Right lung (tissue), 5 donors: ENCODE measurements around the gene GALT. TPM values are rescaled to one million over a fixed set of nuclear protein-coding genes. Genes with fewer than 3 reads are reported as not detected.
A peak's percentile ranks its signal among the peaks of the same experiment; 100 is the strongest.

ENCODE experiments used
- DNase-seq, 2 donors: peaks; one replicate each; pipeline ENCODE4 v3.0.0-alpha.2; 2013
- polyA plus RNA-seq, 5 donors: library from polyadenylated mRNA; unstranded; fragments of 120-200 nt; gene quantifications; one replicate each; pipeline versions ENCODE4 v1.2.1 to v1.2.3, GENCODE V29; 2013; ENCODE audit warnings: inconsistent platforms in 1 of 5, low replicate concordance in 1 of 5; ENCODE audit not compliant: insufficient read length in 5 of 5, insufficient read depth in 1 of 5

The GALT gene
- polyA plus RNA-seq, 5 donors, result 61.6 to 87.8 (median 75.1) TPM

- DNase-seq, result peak; percentile 31 to 33
Measured at GRCh38 chr9:34675048-34675714, 28.7 kb downstream of the GALT start.

- no peak for DNase-seq
Measured at GRCh38 chr9:34675869-34676268, 29.4 kb downstream of the GALT start.

GRCh38 chr9:34684145-34684544, 37.7 kb downstream of the GALT start:
- no peak for DNase-seq

GRCh38 chr9:34684816-34685215, 38.3 kb downstream of the GALT start:
- no peak for DNase-seq

GRCh38 chr9:34685591-34685990, 39.1 kb downstream of the GALT start:
- DNase-seq, result no peak

GRCh38 chr9:34686231-34686630, 39.8 kb downstream of the GALT start:
- DNase-seq, result no peak

GRCh38 chr9:34686732-34687131, 40.3 kb downstream of the GALT start:
- DNase-seq, result no peak

GRCh38 chr9:34687276-34688030, 41.0 kb downstream of the GALT start:
- DNase-seq, result no peak

- no peak for DNase-seq
Measured at GRCh38 chr9:34688329-34689115, 42.0 kb downstream of the GALT start.

- no peak for DNase-seq
Measured at GRCh38 chr9:34689116-34689470, 42.6 kb downstream of the GALT start.

GRCh38 chr9:34689512-34689911, 43.0 kb downstream of the GALT start:
- no peak for DNase-seq

- DNase-seq, result no peak
Measured at GRCh38 chr9:34690983-34691935, 44.8 kb downstream of the GALT start, which contains the start of gene CCL19. Gene CCL19 (minus strand): TSS chr9:34691276. CDS start chr9:34691139, 137 bp downstream.

- DNase-seq, result no peak
Measured at GRCh38 chr9:34691936-34692315, 45.5 kb downstream of the GALT start.

GRCh38 chr9:34693560-34693959, 47.1 kb downstream of the GALT start:
- no peak for DNase-seq

GRCh38 chr9:34694811-34695210, 48.3 kb downstream of the GALT start:
- DNase-seq, result no peak

Other genes starting within 250 kb of the GALT start
- 10 to 100 TPM; 11.6 to 15.5 (median 14.7) TPM for gene FAM219A, start 188.1 kb upstream of the GALT start, polyA plus RNA-seq
- 10 to 100 TPM in 1 of 5 donors, 1 to 10 TPM in 4; 1.4 to 10.9 (median 7.4) TPM for gene DNAI1, start 187.9 kb upstream of the GALT start, polyA plus RNA-seq
- 1 to 10 TPM in 3 of 5 donors, under 1 TPM in 2; 0.98 to 2.7 (median 1.1) TPM for gene ENHO, start 123.7 kb upstream of the GALT start, polyA plus RNA-seq
- gene CNTFR, start 57.0 kb upstream of the GALT start, polyA plus RNA-seq, result 10 to 100 TPM; 24.2 to 42.1 (median 32.7) TPM
- gene RPP25L, start 34.6 kb upstream of the GALT start, polyA plus RNA-seq, result 10 to 100 TPM; 18.4 to 26.2 (median 20.2) TPM
- gene DCTN3, start 26.2 kb upstream of the GALT start, polyA plus RNA-seq, result 100 to 1,000 TPM in 1 of 5 donors, 10 to 100 TPM in 4; 86.1 to 101 (median 96.5) TPM
- under 1 TPM in 3 of 5 donors, not detected in 2; 0.13 to 0.27 (median 0.17) TPM for gene ARID3C, start 17.6 kb upstream of the GALT start, polyA plus RNA-seq
- gene SIGMAR1, start 8.9 kb upstream of the GALT start, polyA plus RNA-seq, result 10 to 100 TPM; 35.9 to 56.3 (median 36.8) TPM
- 100 to 1,000 TPM in 3 of 5 donors, 10 to 100 TPM in 2; 86.7 to 124 (median 108) TPM for gene IL11RA, start 5.5 kb downstream of the GALT start, polyA plus RNA-seq
- gene CCL27, start 16.0 kb downstream of the GALT start, polyA plus RNA-seq, result 1 to 10 TPM in 1 of 5 donors, under 1 TPM in 3, not detected in 1; 0.57 to 1.1 (median 0.87) TPM
- gene CCL19, start 44.6 kb downstream of the GALT start, polyA plus RNA-seq, result under 1 TPM in 3 of 5 donors, not detected in 2; 0.51 to 0.74 (median 0.67) TPM
- 100 to 1,000 TPM; 106 to 169 (median 142) TPM for gene CCL21, start 63.5 kb downstream of the GALT start, polyA plus RNA-seq